MCF 10A (cell line): ENCODE measurements around the gene ZSCAN22. TPM values are rescaled to one million over a fixed set of nuclear protein-coding genes. Genes with fewer than 3 reads are reported as not detected.

Experiments
- BruUV-seq: library from RNA; stranded (reverse); fragments of 400-500 nt; replicated peaks from 2 replicates; lab custom pipeline; 2021; lab: Mats Ljungman, UMichigan
- CTCF ChIA-PET: fragments of 300-600 bp; sonication (Branson Sonifier 250); formaldehyde crosslinking; extraction: SDS; loops from one replicate; lab custom pipeline; 2021; ENCODE audit warnings: antibody characterized with exemption, inconsistent platforms; lab: Yijun Ruan, JAX
- POLR2A ChIA-PET: fragments of 300-600, 350-650 bp; sonication (Branson Sonifier 250); formaldehyde crosslinking; extraction: SDS; loops from one replicate; lab custom pipeline; 2020; ENCODE audit warnings: antibody characterized with exemption, inconsistent platforms; lab: Yijun Ruan, JAX
- DNase-seq: peaks from one replicate; pipeline ENCODE4 v3.0.0-alpha.2; 2018; ENCODE audit not compliant: unreplicated experiment
- H3K27ac Mint-ChIP-seq: one replicate; pipeline ENCODE4 v1.8.0; 2022; ENCODE audit warnings: mild to moderate bottlenecking, low read depth, mixed read lengths; ENCODE audit not compliant: unreplicated experiment
- H3K27me3 Mint-ChIP-seq: one replicate; pipeline ENCODE4 v1.8.0; 2022; ENCODE audit warnings: mixed read lengths; ENCODE audit not compliant: insufficient read depth, unreplicated experiment
- H3K36me3 Mint-ChIP-seq: one replicate; pipeline ENCODE4 v1.8.0; 2022; ENCODE audit warnings: mild to moderate bottlenecking, moderate library complexity, mixed read lengths; ENCODE audit not compliant: insufficient read depth, unreplicated experiment
- H3K4me1 Mint-ChIP-seq: one replicate; pipeline ENCODE4 v1.8.0; 2022; ENCODE audit warnings: mixed read lengths; ENCODE audit not compliant: insufficient read depth, unreplicated experiment
- H3K4me3 Mint-ChIP-seq: one replicate; pipeline ENCODE4 v1.8.0; 2022; ENCODE audit warnings: mild to moderate bottlenecking, moderate library complexity, mixed read lengths; ENCODE audit not compliant: unreplicated experiment
- H3K9me3 Mint-ChIP-seq: one replicate; pipeline ENCODE4 v1.8.0; 2022; ENCODE audit warnings: mixed read lengths; ENCODE audit not compliant: unreplicated experiment
- intact Hi-C: fragments of 100-400 bp; cut with micrococcal nuclease; formaldehyde crosslinking; loops from 2 replicates; pipeline ENCODE4 v1.14.1; 2022
- total RNA-seq: library from RNA; stranded (reverse); gene quantifications from 2 replicates; pipeline ENCODE4 v1.2.3, GENCODE V29; 2022
- TF ChIP-seq, protein P1 (sequence below): fragments of 200-600 bp; IDR thresholded peaks from one replicate; pipeline ENCODE4 v1.8.0; 2022; ENCODE audit warnings: antibody characterized with exemption, mild to moderate bottlenecking; ENCODE audit not compliant: unreplicated experiment

ZSCAN22 gene
- total RNA-seq, 1 experiment from 2014 or later = 3.8 TPM

DNA sequence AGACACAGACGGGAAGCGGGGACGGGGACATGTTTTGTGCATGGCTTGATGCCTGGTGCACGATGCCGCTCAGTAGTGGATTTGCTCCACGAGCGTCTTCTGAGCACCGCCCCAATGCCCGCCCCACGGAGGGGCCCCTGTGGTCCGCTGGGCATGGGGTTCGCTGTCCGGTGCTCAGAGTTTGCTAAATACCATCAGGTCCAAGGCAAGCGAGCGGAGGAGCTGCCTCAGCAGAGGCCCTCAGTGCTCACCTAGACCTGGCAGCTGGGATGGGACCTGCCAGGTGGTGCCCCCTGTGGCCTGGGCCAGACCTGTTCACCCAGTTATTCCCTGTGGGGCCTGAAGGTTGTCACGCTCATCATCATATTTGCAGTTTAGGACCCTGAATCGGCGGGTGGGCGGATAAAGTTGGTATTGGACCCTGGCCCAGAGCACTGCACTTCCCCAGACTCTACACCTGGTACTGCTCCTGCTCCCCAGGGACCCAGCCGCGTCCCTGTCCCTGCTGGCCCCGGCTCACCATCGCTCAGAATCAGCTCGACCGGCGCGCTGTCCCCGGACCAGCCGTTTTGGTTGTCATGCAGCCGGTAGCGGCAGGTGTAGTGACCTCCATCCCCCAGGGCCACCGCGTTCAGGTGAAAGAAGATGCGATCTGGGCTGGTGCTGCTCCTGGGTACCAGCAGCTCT is 24.2 kb downstream of the ZSCAN22 start:
- H3K4me3 Mint-ChIP-seq = no peak overlapping the region
- intact Hi-C loops = no loop called here
- ChIA-PET CTCF (no interaction called here), POLR2A (interaction anchor here (4.0 kb wide), 1 partner anchor 12 kb away, joined by 32 read pairs; the partner anchor contains the start of gene ZNF497)
- no peak for DNase-seq
- TF ChIP-seq, protein P1, sequence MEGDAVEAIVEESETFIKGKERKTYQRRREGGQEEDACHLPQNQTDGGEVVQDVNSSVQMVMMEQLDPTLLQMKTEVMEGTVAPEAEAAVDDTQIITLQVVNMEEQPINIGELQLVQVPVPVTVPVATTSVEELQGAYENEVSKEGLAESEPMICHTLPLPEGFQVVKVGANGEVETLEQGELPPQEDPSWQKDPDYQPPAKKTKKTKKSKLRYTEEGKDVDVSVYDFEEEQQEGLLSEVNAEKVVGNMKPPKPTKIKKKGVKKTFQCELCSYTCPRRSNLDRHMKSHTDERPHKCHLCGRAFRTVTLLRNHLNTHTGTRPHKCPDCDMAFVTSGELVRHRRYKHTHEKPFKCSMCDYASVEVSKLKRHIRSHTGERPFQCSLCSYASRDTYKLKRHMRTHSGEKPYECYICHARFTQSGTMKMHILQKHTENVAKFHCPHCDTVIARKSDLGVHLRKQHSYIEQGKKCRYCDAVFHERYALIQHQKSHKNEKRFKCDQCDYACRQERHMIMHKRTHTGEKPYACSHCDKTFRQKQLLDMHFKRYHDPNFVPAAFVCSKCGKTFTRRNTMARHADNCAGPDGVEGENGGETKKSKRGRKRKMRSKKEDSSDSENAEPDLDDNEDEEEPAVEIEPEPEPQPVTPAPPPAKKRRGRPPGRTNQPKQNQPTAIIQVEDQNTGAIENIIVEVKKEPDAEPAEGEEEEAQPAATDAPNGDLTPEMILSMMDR = no peak
- H3K27ac Mint-ChIP-seq = no peak overlapping the region
- peaks cover 5% of the 10 kb centered on the region for H3K4me1 Mint-ChIP-seq
- peaks cover 17% of the 10 kb centered on the region for H3K36me3 Mint-ChIP-seq
- peaks cover 6% of the 10 kb centered on the region for H3K9me3 Mint-ChIP-seq
- no TSS peak for BruUV-seq
- H3K27me3 Mint-ChIP-seq = no peaks in the 10 kb centered on the region

GRCh38 chr19:58351558-58351878 is 24.7 kb downstream of the ZSCAN22 start:
- intact Hi-C loops = no loop called here
- Mint-ChIP-seq H3K36me3 (peaks cover 17% of the 10 kb centered on the region), H3K9me3 (peaks cover 6% of the 10 kb centered on the region), H3K27me3 (no peaks in the 10 kb centered on the region), H3K27ac (no peak overlapping the region), H3K4me3 (no peak overlapping the region), H3K4me1 (peaks cover 5% of the 10 kb centered on the region)
- no TSS peak for BruUV-seq
- CTCF ChIA-PET = no interaction called here
- DNase-seq = no peak
- TF ChIP-seq, protein P1 = no peak
- POLR2A ChIA-PET = no interaction called here

DNA sequence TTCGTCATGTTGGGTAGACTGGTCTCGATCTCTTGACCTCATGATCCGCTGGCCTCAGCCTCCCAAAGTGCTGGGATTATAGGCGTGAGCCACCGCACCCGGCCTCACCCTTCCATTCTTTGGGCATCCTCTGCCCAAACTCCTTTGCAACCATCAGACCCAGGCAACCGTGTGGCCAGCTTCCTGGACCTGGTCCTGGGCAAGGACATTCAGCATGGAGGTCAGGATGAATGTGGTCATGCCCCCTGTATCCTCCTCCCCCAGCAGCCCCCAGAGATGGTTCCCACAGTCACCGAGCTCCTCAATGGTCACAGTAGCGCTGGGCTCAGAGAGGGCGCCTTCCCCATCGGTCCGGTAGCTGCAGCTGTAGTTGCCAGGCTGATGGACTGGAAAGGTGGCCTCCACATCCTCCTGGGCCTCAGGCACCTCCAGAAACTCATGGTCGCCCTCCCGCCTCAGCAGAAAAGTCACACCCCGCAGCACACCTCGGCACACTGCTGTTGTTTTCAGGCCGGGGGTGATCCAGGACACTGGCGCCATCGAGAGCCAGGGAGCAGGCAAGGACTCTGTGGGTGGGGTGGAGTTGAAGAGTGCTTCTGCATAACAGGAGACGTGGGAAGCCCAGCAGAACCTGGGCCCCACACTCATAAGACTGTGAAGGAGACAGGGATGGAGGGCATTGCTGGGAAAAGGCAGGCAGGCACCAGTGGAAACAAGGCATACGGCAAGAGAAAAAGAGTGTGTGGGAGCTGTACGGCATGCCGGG is 25.4 kb downstream of the ZSCAN22 start:
- Mint-ChIP-seq H3K4me3 (no peak overlapping the region), H3K36me3 (peaks cover 17% of the 10 kb centered on the region), H3K9me3 (peaks cover 6% of the 10 kb centered on the region), H3K4me1 (peaks cover 5% of the 10 kb centered on the region), H3K27me3 (no peaks in the 10 kb centered on the region), H3K27ac (no peak overlapping the region)
- DNase-seq = no peak
- BruUV-seq = no TSS peak
- ChIA-PET CTCF (interaction anchor here (0.6 kb wide), 1 partner anchor 66 kb away, joined by 4 read pairs; no protein-coding TSS in a partner anchor), POLR2A (interaction anchor here (0.6 kb wide), 1 partner anchor 22 kb away, joined by 4 read pairs; no protein-coding TSS in a partner anchor)
- TF ChIP-seq, protein P1 = no peak
- intact Hi-C loops = no loop called here
